H4 (cell line): ENCODE measurements around the gene MAD1L1. TPM values are rescaled to one million over a fixed set of nuclear protein-coding genes. Genes with fewer than 3 reads are reported as not detected.
"Not testable (repeated sequence)": the region's sequence is repeated elsewhere in the genome, so short reads cannot be mapped to it uniquely, and the experiment has no call there.

Experiments used
- DNase-seq: peaks from one replicate; pipeline ENCODE4 v3.0.0-alpha.2; 2015; ENCODE audit warnings: low spot score
- total RNA-seq: library from RNA; depleted of rRNA; stranded (reverse); fragments of >200 nt; shearing (Covaris generic); gene quantifications from 2 replicates; pipeline ENCODE4 v1.2.3, GENCODE V29; 2014

The MAD1L1 gene
- total RNA-seq, 1 experiment from 2014 or later: 121 TPM

DNA sequence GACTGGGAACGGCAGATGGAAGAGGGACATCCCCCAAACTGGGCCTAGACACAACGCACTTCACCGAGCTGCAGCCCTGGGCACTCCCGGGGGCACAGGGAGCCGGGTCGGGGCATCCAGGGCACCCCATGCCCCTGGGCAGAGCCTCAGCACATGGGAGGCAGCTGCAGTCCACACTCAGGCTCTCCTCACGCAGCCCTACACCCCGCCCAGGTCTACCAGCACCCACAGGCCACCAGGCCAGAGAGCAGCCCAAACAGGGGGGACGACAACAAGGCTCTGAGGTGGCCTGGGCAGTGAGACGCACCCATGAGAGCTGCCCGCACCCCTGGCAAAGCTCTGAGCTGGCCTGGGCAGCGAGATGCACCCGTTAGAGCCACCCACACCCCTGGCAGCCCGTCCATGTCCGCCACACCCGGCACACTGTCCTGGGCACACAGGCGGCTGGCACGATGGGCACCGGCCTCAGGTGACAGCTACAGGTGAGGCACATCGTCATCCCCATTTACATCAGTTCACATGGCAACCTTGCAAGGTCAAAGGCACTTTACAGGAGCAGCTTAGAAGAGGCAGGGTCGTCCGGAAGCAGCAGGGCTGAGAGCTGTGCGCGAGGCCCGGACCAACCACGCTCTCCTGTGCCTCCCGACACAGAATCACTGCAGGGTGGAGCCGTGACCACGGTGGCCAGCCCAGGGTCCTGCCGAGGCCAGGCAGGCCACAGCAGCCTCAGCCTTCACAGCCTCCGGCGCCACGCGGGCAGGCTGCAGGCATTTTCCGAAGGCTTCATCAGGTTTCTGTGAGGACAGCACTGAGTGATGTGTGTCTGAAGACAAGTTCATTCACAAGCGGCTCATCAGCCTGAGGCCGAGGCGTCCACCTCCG, 228.6 kb downstream of the MAD1L1 start:
- DNase-seq: no peak

DNA sequence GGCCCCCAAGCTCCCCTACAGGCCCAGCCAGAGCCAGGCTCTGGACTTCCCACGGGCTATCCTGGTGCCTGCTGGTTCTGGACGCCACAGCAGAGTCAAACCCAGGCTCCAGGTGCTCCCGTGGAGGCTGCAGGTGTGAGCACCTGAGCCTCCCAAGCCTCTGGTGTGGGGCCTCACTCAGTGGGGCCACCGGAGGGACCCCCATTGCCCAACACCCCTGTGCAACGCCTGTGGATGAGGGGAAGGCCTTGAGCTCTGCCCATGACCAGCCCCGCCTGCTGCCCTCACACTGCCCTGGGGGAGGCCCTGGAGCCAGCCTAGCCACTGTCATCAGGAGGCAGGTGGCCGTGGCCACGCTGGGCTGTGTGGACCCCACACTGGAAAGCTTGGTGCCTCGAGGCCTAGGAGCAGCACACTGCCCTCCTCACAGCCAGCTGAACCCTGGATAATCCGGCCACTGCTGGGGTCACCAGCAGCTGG, 229.3 kb downstream of the MAD1L1 start:
- DNase-seq: no peak

DNA sequence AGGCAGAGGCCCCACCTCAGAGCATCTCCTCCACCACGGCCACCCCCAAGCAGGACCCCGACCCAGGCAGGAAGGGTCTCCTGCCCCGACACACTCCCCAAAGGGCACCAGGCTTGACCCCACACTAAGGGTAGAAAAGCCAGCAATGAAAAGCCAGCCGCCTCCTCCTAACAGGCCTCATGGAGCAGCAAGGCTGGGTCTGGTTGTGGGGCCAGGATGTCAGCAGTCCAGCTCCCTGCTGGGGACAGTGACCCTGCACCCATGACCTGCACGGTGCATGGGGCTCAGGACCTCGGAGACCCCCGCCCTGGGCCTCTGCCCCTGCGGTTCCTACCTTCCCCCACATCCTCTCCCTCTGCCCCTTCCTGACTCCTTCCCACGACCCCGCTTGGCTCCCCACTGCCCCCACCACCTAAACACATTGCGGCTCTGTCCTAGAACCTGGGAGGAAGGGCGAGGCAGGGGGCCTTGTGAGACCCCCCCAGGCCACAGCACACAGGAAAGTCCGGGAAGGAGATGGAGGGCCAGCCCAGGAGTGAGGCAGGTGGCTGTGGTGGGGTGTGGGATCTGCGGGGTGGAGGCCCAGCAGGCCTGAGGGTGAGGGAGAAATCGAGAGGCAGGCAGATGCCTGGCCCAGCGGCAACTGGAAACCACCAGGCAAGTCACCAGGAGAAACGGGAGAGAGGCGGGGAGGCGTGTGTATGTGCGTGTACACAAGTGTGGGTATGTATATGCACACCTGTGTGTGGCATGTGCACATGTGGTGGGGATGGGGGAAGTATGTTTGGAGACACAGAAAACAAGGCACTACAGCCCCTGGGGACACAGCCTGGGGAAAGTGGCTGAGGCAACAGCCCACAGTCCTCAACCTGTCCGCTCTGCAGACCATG, 229.9 kb downstream of the MAD1L1 start:
- no peak for DNase-seq

DNA sequence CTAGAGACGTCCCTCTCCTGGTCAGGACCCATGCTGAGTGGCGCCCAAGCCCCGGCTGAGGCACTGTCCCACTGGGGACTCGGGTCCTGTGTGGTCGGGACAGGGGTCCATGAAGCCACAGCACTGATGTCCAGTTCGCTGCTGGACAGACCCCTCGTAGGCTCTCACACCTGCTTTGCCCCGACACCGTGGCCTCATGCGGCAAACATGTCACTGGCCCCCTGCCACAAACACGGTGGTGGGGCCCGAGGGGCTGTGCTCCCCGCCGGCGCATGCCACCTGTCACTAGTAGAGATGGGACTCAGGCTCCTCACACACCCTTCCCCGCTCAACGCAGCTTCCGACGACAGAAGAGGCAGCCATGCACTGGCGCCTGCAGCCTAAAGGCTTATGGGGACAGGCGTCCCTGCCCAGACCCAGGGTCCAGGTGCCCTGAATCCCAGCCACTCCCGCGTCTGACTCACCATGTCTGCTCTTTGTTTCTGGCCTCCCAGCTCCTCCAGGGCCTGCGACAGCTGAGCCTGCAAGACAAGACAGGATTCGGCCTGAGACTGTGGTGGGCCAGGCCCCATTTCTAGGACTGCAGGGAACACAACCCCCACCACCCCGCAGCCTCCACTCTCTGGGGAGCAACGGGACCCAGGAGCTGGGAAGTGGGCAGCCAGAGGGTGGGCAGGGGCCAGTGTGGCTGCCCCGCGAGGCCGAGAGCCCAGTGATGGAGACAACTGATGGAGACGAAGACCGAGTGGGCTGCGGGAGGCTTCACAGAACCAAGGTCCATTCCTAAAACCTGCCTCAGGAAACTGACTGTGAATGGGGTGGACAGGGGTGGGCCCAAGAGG, 230.9 kb downstream of the MAD1L1 start:
- no peak for DNase-seq

DNA sequence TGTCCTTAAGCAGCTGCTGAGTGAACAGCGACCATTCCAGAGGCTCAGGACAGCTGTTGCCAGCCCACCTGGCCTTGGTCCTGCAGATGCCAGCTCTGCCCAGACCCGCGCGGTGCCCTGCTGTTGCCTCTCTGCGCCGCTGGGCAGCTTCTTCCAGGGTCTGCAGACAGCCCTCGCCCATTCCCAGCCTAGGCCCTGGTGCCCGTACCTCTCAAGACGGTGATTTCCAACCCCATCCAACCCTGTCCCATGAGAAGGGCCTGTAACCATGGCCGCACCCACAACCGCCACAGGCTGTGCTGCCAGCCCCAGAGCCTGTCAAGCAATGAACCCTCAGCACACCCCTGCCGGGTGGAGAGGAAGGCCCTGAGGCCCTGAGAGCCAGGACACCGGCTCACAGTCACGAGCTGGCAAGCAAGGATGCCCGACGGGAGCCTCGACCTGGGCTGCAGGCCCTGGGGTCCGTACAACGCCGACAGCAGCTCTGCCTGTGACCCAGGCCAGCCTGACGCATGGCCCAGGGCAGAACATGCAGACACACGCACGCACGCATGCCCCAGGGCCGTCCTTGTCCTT, 231.9 kb downstream of the MAD1L1 start:
- no peak for DNase-seq

DNA sequence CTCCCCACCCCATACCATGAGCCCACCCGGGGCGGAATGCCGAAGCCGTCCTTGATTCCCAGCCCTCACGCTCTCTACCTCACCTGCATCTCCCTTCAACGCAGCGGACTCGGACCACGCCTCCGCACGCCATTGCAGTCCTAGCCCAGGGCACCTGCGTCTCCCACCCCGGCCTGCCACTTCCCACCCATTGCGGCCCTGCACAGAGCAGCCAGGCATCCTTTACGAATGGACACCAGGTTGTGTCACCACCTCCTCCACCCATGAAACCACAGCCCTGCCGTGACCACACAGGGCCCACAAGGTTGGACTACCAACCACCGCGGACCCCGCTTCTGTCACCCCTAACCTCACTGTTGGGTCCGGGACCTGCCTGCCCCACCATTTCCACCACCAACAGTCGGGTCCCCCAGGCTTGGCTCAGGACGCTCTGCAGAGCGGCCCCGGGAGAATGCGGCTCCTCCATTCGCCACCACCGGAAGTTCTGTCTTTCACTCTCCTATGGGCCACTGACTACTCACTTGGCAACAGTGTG, 232.5 kb downstream of the MAD1L1 start:
- DNase-seq: no peak

DNA sequence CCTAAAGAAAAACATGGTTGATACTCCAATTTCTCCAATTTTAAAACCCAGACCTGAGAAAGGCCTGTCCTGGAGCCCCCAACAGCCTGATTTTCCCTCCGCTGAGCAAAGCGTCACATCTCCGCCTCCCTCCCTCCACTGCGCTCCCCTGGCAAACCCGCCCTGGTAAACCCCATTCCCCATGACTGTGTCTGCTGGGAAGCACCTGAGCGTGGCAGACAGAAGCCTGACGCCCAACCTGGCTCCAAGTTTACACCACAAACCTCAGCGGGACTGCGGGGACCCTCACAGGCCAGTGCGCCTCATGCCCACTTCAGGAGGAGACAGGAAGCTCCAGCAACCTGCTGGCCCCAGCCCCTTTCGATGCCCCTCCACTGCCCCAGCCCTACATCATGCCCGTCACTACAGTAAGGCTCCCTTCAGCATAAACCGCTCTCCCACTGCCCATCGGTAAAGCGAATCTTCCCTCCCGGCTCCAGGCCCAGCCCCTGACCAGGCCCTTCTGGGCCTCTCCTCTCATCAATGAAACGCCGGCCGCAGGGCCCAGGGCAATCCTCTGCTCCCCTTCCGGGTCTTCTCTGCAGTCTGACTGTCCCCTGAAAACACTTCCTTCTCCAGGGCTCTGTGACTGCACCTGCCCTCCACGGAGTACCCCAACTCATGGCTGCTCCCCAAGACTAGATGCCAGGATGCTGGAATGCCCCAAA, 233.3 kb downstream of the MAD1L1 start:
- DNase-seq: no peak

DNA sequence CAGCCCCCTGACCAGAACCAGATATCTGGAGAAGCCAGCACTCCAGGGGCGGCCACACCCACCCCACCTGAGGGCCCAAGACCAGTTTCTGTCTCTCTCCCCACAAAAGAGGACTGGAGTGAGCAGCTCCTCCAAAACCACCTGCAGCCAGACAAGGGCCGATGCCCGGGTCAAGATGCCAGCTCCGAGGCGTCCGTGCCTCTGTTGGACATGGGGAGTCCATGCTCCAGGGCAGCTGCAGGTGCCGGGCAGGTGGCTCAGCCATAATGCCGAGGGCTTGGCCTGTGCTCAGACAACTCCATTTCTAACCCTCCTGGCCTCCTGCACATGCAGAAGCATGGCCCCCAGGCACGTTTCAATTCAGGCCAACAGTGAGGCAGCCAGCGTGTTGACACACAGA, 234.6 kb downstream of the MAD1L1 start:
- DNase-seq: no peak

DNA sequence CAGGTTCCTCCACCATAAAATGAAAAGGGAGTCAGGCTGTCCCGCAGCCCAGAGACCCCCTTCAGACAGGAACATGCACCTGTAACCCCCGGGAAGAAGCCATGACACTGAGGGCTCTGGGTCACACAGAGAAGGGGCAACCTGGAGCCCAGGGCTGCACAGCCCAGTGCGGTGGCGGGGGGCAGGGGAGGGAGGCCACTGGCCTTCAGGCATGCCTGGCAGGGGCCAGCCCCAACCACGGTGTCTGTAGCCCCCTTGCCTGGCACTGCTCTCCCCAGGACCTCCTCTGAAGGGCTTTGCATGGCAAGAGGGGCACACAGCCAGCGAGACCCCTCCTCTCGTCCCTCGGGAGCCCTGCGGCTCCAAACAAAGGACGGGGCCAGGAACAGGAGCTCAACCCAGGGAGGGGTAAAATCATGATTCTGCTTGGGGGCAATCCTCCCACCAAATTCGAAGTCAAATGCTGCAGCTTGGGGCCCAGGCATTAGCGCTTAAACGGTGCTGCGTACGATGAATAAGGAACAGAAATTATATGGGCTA, 235.1 kb downstream of the MAD1L1 start:
- DNase-seq: no peak

DNA sequence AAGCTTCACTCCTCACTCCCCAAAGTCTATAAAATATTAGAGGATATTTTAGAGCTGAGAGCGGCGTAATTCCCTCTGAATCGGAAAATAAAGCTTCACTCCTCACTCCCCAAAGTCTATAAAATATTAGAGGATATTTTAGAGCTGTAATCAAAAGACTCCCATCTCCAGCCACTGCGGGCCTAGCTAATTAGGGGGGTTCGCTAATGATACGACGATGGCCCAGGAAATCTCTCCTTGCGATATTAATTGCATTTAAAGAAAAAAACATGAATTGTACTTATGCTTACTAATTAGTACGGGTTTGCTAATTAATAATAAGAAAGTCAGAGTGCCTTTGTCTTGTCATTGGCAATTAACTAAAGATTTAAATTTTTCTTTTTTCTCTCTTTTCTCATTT, 235.9 kb downstream of the MAD1L1 start:
- no peak for DNase-seq

DNA sequence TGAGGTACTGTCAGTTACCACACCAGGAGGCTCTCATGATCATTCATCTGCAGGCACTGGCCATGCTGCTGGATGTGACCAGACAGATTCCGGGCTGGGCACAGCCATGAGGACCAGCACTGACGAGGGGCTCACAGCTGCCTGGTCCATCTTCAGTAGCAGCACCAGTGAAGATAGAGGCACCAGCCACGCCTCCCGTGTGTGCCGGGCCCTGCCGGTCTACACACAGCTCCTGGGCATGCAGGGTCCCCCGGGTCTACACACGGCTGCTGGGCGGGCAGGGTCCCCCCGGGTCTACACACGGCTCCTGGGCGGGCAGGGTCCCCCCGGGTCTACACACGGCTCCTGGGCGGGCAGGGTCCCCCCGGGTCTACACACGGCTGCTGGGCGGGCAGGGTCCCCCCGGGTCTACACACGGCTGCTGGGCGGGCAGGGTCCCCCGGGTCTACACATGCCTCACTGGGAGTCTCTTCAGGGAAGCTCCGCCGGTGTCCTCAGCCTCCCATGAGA, 236.8 kb downstream of the MAD1L1 start:
- DNase-seq: not testable (repeated sequence)

DNA sequence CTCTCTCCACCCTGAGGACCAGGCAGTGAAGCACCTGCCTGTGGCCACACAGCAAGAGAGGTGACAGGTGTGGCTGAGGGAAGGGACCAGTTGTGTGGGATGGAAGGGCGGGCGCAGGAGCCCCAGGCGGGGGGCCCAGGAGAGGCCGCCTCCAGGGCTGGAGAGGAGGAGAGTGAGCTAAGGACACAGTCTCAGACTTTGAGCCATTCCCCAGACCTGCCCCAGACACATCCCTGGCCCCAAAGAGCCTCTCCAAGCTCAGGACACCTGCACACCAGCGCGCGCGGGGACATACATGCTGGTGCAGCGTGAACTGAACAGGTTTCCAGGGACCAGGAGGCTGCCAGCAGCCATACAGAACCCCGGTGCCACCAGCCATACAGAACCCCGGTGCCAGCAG, 237.3 kb downstream of the MAD1L1 start:
- no peak for DNase-seq

DNA sequence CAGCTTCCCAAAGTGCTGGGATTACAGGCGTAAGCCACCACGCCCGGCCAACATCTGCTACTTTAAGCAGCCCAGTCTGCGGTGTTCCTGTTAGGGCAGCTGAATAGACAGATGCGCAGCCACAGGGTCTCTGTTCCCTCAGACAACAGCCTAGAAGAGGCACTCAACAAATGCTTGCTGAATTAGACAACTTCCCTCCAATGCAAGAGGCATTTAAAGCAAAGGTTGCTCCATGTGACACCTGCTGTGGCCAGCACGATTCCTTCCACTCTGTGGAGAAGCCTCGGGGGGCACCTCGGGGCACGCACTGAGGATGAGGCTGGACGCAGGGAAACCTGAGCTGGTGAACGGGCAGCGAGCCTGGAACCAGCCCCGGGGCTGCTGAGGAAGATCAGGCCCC, 237.8 kb downstream of the MAD1L1 start:
- DNase-seq: no peak

DNA sequence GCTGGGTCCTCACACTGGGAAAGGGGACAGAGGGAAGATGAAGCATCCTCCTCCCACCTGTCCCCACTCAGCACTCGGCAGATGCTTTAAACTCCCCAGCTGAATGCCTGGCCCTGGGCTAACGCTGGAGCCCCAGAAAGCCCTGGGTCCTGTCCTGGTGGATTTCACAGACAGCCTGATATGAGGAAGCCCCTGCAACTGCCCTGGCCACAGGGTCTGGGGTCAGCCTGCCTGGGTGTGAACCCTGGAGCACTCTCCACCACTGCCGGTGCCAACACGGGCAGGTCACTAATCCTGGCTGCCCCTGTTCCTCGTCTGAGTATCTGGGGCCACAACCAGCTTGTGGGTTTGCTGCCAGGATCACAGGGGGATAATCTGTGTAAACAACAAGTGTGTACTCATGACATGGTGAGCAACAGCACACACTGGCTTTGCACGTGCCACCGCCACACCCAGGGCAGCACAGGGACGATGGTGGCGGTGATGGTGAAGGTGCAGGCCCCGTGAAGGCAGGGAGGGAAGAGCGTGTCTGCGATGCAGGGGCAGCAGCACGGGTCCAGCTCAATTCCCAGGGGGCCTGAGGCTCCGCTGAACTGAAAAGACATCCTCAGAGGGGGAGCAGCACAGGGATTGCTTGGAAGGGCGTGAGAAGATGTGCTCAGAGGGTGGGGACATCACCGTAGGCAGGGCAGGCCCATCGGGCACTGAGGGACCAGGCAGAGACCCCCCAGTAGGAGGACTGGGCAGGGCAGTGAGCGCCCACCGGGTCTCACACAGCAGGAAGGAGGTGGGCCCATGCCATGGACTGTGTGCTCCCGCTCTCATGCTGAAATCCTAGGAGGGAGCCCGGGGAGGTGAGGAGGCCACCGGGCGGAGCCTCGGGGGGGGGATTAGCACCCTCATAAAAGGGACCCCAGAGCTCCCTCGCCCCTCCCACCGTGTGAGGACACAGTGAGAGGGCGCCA, 238.7 kb downstream of the MAD1L1 start:
- no peak for DNase-seq

DNA sequence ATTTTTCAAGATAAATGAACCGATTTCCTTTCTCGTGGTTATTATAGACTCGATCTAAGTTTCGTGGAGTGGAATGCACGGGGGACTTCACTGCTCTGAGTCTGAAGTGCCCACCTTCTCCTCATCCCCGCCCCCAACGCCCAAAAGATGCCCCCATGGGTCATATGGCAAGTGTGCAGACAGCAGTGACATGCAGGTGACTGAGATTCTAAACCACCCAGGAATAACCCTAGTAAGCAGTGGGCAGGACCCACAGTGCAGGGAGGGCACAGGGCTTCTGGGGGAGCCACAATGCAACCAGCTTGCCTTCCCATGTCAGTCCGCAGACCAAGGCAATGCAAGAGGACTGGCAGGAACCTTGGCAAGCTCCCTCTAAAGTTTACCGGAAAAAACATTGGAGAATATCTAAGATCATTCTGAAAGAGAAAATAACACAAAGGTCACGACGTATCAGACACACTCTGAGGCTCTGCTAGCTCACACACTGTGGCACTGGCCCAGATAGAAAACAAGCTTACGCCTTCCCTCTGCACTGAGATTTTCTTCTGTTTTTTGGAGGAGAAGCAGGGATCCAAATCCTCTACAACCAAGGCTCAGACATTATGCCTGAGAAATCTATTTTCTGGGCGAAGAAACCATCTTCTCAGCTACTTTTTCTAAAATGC, 239.6 kb downstream of the MAD1L1 start:
- DNase-seq: no peak

DNA sequence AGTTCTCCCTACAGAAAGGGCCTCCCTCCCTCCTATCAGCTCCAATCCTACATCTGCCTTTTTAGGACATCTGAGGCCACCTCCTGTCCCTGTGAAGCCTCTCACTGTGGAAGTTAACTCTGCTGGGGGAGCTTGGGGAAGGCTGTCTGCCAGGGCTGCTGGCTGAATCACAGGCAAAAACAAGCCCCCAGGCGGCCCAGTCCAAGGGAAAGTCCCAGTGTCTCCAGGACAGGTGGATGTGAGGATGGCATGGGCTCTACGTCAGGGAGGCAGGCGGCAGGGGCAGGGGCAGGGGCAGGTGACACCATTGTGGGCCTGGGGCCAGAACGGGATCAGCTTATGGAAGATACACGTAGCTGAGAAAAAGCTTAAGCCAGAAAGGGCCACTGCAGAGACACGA, 240.2 kb downstream of the MAD1L1 start:
- no peak for DNase-seq

DNA sequence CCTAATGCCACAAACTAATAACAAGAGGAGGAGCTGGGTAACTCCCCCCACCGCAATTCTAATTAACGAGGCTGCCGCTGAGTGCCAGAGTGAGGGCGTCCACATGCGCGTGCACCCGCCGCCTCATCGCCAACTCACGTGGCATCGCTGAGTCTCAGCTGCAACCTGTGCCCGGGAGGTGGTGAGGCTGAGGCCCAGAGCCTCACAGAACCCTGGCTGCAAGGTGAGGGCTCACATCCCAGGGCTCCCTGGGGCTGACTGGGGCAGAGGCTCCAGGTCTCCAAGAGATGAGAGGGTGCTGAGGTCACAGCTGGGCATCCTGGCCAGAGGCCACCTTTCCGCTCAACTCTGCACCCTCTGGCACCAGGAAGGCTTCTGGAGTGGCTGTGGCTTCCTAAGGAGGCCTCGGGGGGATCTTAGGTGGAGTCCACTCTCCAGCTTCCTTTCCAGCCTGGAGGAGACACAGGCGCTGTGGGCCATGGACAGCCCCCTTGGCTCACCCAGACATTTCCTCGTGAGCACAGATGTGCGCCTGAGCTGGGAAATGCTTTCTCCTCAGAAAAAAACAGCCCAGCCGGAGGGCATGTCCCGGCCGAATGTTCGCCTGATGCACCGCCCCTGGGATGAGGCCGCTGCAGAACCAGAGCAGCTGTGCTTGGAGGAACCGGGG, 242.6 kb downstream of the MAD1L1 start:
- no peak for DNase-seq
